GM19452 (cell line): ENCODE results near the gene STARD7.
"Not testable (repeated sequence)": the region's sequence is repeated elsewhere in the genome, so short reads cannot be mapped to it uniquely, and the experiment has no call there.

Experiments
- ATAC-seq: cut with Tn5 transposase; IDR thresholded peaks from one replicate; pipeline ENCODE4 v1.9.1; 2021; ENCODE audit not compliant: unreplicated experiment

STARD7 gene, protein sequence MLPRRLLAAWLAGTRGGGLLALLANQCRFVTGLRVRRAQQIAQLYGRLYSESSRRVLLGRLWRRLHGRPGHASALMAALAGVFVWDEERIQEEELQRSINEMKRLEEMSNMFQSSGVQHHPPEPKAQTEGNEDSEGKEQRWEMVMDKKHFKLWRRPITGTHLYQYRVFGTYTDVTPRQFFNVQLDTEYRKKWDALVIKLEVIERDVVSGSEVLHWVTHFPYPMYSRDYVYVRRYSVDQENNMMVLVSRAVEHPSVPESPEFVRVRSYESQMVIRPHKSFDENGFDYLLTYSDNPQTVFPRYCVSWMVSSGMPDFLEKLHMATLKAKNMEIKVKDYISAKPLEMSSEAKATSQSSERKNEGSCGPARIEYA

DNA sequence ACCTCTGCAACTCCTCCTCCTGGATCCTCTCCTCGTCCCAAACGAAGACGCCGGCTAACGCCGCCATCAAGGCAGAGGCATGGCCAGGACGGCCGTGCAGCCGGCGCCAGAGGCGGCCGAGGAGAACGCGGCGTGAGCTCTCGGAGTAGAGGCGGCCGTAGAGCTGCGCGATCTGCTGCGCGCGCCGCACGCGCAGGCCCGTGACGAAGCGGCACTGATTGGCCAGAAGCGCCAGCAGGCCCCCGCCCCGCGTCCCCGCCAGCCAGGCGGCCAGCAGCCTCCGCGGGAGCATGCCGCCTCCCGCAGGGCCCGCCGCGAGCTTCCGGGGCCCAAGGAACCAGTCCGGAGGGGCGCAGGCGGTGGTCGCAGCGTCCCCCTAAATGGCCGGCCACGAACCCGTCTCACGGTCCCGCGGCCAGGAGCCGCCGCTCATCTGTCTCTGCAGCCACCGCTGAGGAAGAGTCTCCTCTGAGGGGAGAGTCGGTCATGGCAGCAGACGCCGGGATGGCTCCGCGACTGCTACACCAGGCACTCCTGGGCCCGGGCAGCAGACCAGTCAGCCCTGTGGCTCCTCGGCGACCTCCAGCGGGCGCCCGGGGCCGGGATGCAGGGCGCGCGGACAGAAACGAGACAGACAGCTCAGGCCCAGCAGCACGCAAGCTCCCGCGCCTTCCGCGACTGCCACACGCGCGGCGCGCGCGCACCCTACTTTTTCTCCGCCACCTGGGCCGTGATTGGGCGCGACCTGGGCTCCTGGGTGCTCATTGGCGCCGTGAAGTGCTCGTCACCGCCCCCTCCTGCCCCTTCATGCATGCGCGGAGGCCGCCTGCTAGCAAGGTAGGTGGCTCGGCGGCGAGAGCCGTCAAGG is at the start of gene STARD7:
STARD7 (minus strand) TSS at position 685 of the 868 bp plus-strand sequence; CDS start at position 292, 393 bp downstream.
- ATAC-seq = peak; percentile 88

DNA sequence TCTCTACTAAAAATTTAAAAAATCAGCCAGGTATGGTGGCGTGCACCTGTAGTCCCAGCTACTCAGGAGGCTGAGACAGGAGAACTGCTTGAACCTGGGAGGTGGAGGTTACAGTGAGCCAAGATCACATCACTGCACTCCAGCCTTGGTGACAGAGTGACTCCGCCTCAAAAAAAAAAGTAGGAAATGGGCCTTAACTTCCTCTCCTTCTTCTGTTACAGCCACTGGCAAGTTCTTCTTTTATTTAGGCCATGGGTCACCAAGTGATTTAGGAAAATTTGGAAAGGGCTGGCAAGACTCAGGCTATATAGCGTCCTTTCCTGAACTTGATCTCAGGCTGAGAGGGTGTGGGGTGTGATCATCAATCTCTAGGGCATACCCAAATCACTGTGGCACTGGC is 49.1 kb upstream of the STARD7 start:
- ATAC-seq = not testable (repeated sequence)

DNA sequence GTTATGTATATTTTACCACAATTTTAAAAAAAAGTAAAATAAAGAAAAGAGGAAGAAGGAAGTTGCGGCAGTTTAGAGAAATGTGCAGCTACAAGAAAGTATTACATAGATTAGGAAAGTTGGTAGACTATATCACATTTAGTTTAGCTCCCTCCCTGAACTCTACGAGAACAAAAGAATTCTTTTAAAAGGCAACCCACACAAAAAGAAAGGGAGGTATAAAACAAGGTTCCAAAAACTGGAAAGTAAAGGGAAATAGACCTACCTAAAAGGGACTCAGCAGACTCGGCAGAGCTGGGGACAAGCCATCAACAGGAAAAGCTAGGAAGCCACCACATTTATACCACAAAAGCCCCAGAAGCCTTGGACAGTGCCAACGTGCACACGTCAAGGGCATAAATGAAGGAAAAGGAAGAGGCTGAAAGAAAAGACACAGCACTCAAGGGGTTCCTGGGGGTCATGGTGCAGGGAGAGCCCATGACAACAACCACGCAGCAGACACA is 48.0 kb upstream of the STARD7 start:
- no peak for ATAC-seq

DNA sequence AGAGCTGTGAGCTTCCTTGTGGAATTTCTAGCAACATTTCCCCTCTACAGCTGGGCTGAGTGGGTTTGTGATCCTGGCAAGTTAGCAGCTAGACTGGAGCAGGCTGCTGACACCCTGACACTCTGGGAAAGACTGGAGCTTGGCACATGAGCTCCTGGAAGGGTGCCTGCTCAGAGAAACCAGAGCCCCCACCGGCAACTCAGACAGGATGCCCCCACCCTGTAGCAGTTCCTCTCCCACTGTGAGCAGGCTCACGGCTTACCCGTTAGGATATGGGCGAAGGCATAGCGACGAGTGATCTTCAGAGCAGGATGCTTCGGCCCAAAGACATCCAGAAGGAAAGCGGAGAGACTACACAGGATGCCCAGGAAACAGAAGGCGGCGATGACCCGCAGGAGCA is 45.9 kb upstream of the STARD7 start:
- no peak for ATAC-seq

DNA sequence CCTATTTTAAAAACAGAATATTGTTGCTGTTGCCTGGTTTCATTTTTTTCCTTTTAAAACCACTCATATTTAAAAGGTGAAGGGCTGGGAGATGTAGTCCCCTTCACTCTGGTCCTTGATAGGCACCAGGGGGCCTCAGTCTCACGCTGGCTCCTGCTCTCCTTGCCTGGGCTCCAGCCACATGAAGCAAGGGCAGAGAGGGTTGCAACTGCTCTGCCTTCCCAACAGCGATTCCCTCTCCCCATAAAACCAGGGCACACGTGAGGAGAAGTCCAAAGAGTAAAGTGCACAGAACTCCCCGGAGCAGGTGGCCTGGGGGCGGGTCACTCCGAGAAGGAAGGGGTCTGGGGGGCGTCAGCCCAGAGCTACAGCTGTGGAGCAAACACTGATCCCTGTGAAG is 44.4 kb upstream of the STARD7 start:
- ATAC-seq = no peak

DNA sequence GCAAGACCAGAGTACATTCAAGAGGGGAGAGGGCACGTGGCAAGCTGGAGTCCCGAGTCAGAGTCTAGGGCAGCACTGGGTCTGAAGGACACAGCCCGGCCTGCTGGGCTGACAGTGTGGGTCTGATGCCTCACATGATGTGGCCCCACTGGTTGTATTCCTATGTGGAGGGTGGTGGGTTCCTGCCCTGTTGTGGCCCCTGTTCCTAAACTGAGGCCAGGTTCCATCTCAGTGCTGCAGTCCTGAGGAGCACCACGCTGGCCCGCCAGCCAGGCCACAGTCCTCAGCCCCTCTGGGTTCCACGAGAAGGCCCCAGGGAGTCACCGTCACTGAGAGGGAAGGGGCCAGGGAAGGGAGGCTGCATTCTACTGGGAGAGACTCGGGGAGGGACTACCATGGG is 43.9 kb upstream of the STARD7 start:
- no peak for ATAC-seq

DNA sequence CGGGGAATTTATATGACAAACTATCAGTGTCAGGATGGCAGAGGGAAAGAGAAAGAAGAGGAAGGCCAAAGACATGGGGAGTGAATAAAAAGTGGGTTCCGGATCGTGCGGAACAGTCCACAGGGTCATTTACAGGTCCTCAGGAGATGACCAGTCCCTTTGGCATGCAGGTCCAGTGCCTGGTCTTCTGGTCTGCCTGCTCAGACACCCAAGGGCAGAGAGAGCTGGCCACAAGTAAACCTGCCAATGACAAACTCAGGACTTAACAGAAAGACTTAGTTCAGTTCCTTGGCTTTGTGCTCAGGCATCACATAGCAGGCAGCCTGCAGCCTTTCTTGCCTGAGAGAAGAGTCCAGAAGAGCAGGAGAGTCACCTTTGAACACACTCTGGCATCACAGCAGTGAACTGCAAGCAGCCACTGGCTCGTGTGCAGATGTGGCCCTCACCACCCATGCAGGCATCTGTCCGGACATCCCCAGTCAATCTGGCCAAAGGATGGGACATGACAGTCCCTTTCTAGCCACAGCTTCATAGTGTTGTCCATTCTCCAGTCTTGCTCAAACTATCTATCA is 43.2 kb upstream of the STARD7 start:
- ATAC-seq = no peak

DNA sequence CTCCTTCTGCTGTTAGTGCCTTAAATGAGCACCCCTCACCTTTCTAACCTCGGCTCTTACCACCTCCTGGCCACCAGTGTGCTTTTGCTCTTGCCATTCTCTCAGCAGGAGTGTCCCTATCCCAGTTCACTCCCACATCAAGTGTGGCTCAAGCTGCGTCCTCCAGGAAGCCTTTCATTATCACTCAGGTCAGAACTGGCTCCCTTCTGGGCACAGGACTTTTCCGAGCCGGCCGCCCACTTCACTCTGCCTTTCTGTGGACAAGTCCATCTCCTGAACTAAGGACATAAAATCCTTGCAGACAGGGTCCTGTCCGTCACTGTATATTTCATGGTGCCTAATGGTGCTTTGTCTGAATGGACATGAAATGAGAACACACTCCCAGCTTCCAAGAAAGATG is 41.6 kb upstream of the STARD7 start:
- ATAC-seq = no peak

DNA sequence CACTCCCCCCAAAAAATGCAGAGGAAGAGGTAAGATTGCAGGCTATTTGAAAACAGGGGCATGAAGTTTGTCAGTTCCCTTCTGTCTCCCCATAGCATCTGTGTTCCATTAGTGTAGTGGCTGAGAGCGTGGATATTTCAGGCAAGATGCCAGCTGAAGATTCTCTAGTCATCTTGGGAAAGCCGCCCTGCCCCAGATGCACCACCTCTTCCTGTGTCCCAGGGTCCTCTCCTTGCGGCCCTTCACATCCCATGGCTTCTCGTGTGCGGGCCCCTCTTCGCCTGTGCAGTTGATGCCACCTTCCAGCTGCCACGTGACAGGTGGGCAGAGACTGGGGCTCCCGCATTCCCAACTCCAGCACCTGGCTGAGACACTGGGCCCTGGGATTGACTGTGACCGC is 41.0 kb upstream of the STARD7 start:
- no peak for ATAC-seq

DNA sequence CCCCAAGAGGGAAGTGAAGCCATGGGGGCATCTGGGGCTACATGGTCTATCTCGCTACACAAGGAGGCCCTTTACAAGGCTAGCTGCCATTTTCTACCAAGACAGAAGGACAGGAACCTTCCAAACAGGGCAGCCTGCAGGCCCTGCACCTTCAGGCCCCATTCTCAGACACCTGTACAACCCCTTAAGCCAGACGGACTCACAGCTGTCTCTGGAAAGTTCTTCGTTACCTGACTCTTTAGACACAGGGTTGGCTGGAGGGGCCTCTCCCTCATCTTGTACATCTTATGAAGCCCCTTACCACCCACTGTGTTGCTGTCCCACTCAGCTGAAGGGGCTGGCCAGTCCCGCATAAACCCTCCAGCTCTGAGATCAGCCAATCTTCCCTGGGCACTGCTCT is 40.0 kb upstream of the STARD7 start:
- ATAC-seq = no peak

DNA sequence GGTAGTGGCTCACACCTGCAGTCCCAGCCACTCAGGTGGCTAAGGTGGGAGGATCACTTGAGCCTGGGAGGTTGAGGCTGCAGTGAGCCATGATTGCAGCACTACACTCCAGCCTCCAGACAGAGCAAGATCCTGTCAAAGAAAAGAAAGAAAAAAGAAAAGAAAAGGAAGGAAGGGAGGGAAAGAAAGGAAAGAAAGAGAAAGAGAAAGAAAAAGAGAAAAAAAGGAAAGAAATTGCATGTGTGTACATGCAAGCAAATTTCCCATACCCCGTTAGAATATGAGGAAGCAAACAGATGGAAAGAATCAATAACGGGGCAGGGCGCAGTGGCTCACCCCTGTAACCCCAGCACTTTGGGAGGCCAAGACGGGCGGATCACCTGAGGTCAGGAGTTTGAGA is 39.3 kb upstream of the STARD7 start:
- ATAC-seq = no peak

DNA sequence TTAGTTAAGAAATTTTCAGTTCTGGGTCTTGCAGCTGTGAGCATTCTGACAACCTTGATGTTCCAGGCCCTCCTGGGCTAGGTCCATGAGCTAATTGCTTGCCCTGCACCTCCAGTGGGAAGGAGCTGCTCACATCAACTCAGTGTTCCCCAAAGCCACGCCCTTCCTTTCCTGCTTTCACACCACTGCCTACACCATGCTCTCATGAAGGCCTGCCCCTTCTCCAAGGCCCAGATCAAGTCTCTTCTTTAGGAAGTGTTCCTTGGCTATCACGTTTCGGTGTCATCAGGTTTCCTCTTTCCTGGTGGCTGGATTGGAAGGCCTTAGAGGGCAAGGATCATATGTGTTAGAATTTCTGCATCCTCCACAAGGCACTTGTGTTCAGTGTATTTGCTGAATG is 38.4 kb upstream of the STARD7 start:
- ATAC-seq = no peak

DNA sequence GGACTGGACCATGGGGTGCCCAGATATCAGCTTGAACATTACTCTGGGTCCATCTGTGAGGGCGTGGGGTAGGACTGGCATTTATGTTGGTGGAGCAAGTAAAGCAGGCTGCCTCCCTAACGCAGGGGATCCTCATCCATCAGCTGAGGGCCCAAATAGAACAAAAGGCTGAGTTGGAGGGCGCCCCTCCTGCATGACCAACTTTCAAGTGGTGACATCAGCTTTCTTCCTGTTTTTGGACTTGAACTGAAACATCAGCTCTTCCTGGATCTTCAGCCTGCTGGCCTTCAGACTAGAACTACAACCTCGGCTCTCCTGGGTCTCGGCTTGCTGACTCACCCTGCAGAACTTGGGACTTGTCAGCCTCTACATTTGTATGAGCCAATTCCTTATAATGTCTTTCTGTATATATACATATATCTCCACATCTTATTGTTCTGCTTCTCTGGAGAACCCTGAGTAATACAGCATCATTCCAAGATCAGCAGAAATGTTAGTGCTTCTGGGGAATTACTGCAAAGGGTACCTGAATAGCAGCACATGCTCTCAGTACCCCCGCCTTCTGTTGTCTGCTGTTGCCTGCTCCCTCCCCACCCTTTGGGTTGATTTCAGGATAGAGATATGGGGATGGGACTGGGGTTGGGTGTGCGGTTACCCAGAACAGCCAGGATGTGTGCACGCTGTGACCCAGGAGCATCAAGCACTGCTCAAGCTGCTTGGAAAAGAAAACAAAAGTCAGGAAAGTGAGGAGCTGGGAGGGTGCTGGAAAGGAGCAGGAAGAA is 37.2 kb upstream of the STARD7 start:
- no peak for ATAC-seq

DNA sequence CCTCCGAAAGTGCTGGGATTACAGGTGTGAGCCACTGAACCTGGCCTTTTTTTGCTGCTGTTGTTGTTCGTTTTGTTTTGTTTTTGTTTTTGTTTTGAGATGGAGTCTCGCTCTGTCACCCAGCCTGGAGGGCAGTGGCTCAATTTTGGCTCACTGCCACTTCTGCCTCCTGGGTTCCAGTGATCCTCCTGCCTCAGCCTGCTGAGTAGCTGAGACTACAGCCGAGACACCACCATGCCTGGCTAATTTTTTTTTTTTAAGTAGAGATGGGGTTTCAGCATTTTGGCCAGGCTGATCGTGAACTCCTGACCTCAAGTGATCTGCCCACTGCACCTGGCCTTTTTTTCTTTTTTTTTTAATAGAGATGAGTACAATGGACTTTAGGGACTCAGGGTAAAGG is 35.2 kb upstream of the STARD7 start:
- ATAC-seq = no peak

DNA sequence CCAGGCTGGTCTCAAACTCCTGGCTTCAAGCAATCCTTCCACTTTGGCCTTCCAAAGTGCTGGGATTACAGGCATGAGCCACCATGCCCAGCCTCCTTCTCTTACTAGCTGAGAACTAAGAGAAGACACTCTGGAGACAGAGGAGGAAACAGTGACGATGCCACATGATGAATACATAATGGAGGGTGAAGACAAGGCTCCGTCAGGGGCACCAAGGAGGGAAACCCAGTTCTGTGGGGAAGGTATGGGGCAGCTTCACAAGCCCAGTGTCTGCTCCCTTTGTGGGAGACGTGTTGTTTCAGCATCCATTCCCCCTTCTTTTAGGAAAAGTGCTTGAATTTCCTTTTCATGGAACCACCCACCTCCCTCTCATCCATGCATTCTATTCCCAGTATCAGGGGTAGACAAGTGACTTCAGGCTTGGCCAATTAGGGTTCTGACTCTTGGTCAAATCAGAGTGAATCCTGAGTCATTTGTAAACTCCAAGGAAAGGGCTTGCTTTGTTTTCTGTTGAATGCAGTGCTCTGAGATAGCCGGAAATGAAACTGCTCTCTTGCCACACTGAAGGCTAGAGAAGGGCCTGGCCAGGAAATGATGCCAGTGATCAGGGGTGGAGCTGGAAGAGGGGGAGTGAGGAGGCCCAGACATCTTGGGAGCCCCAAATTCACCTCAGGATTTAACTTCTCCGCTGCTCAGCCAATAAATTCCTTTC is 33.4 kb upstream of the STARD7 start:
- peak; percentile 89 for ATAC-seq

DNA sequence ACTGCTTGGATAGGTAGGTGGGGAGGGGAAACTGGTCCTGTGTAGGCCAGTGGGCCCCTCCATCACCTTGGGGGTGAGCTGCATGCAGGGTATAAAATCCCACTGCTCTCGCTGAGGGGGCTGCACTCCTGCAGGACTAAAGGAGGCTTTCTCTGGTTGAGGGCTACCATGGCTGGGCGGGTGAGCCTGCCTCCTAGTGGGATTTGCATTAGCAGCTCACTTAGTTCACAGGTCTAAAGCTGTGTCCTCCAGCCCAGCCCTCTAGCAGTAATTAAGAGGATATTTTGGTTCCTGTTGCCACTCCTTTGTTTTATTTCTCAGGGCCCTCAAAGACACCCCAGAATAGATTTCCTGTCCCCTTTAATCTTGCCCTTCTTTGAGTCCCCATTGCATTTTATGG is 32.6 kb upstream of the STARD7 start:
- no peak for ATAC-seq

DNA sequence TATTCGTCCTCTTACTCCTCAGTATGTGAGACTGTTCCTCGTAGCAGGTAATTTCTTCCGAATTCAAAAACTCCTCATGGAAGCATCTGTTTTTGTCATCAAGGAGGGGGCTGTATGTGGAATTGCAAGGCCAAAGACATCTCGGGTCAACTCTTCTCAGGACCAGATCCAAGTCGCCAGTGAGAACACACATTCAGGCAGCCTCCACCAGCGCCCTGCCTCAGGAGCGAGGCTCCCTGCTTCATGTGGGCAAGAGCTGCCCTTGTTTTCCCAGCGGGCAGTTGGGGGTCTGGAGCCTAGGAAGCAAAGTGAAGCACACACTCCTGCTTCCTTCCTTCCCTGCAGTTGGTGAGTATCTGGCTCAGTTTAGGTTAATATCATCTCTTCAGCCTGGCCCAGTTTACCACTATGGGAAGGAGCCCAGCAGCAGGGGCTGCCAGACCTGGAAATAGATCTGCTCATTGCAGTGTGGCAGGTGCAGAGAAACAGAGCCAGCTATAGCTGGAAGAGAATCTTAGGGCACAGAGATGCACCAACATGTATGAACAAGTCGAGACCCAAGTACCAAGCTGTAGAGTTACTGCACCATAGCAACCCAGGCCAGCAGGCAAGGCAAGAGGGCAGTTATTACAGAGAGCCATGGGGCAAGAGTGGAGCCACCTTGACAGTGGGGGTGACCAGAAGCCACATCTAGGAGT is 31.9 kb upstream of the STARD7 start:
- ATAC-seq = no peak

DNA sequence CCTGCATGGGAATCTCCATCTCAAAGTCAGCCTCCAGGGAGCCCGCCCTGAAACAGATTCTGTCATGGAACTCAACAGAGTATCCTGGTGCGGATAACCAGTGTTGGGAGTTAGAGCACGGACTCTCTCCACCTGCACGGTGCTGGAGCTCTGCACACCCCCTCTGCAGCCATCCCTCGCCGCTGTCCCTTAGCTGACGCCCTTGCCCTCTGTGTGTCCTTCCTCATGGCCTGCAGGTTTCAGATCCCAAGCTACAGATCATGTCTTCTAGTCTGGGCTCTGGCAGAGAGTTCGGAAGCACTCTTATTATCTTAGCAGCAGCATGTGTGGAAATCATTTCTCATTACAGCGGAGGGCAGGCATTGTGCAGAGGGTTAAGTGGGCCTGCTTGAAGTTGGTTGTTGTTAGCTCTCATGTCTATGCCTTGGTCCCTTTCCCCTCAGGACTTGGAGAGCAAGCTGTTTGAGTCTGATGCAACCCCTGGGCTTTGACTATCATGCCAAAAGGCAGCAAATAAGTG is 31.2 kb upstream of the STARD7 start:
- ATAC-seq = no peak

DNA sequence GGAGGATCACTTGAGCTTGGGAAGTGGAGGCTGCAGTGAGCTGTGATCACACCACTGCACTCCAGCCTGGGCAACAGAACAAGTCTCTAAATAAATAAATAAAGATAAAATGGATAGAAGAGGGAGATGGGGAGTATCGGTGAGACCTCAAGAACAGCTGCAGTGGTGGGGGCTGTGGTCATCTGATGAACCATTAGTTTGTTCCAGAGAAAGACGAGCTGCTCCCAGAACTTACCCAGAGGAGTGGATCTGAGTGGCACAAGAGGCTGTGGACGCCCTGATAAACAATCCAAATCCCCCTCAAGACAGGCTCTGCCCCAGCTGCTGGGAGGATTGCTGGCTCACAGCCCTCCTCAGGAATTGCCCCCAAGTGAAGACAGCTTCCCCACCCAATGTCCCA is 30.5 kb upstream of the STARD7 start:
- no peak for ATAC-seq
